ENCODE data around the gene STK32B.
"Not testable (repeated sequence)": the region's sequence is repeated elsewhere in the genome, so short reads cannot be mapped to it uniquely, and the experiment has no call there.

Gene STK32B

GRCh38 chr4:5212255-5213013 is 161.2 kb downstream of the STK32B start:
- no peak for DNase-seq

GRCh38 chr4:5213087-5213595 is 161.9 kb downstream of the STK32B start:
- no peak for DNase-seq

GRCh38 chr4:5215321-5215720 is 164.0 kb downstream of the STK32B start:
- no peak for DNase-seq

- DNase-seq: no peak
Observed at GRCh38 chr4:5217421-5217820, 166.1 kb downstream of the STK32B start.

GRCh38 chr4:5218376-5219069 is 167.2 kb downstream of the STK32B start:
- DNase-seq: no peak

GRCh38 chr4:5220028-5220427 is 168.7 kb downstream of the STK32B start:
- no peak for DNase-seq

- DNase-seq: no peak
Observed at GRCh38 chr4:5222047-5222446, 170.8 kb downstream of the STK32B start.

- no peak for DNase-seq
Observed at GRCh38 chr4:5222951-5223350, 171.7 kb downstream of the STK32B start.

- DNase-seq: no peak
Observed at GRCh38 chr4:5224340-5224739, 173.1 kb downstream of the STK32B start.

GRCh38 chr4:5232549-5232948 is 181.3 kb downstream of the STK32B start:
- DNase-seq: no peak

GRCh38 chr4:5237086-5237660 is 185.9 kb downstream of the STK32B start:
- no peak for DNase-seq

GRCh38 chr4:5238173-5238572 is 186.9 kb downstream of the STK32B start:
- no peak for DNase-seq

- not testable (repeated sequence) for DNase-seq
Observed at GRCh38 chr4:5247061-5247460, 195.8 kb downstream of the STK32B start.

- DNase-seq: no peak
Observed at GRCh38 chr4:5247735-5248134, 196.5 kb downstream of the STK32B start.

GRCh38 chr4:5249727-5250126 is 198.4 kb downstream of the STK32B start:
- no peak for DNase-seq

GRCh38 chr4:5250536-5250935 is 199.3 kb downstream of the STK32B start:
- not testable (repeated sequence) for DNase-seq

GRCh38 chr4:5256421-5256820 is 205.1 kb downstream of the STK32B start:
- no peak for DNase-seq

- no peak for DNase-seq
Observed at GRCh38 chr4:5257086-5257485, 205.8 kb downstream of the STK32B start.

- DNase-seq: no peak
Observed at GRCh38 chr4:5259471-5259870, 208.2 kb downstream of the STK32B start.

GRCh38 chr4:5260121-5260520 is 208.8 kb downstream of the STK32B start:
- no peak for DNase-seq

GRCh38 chr4:5261866-5262265 is 210.6 kb downstream of the STK32B start:
- no peak for DNase-seq

GRCh38 chr4:5266991-5267390 is 215.7 kb downstream of the STK32B start:
- no peak for DNase-seq

- DNase-seq: no peak
Observed at GRCh38 chr4:5267408-5267807, 216.1 kb downstream of the STK32B start.

- DNase-seq: no peak
Observed at GRCh38 chr4:5276475-5277075, 225.3 kb downstream of the STK32B start.
